ENCODE data around the gene GPER1. TPM values are rescaled to one million over a fixed set of nuclear protein-coding genes. Genes with fewer than 3 reads are reported as not detected.

GPER1 gene
- total RNA-seq, 1 donor from 2014 or later: 2.8 TPM

DNA sequence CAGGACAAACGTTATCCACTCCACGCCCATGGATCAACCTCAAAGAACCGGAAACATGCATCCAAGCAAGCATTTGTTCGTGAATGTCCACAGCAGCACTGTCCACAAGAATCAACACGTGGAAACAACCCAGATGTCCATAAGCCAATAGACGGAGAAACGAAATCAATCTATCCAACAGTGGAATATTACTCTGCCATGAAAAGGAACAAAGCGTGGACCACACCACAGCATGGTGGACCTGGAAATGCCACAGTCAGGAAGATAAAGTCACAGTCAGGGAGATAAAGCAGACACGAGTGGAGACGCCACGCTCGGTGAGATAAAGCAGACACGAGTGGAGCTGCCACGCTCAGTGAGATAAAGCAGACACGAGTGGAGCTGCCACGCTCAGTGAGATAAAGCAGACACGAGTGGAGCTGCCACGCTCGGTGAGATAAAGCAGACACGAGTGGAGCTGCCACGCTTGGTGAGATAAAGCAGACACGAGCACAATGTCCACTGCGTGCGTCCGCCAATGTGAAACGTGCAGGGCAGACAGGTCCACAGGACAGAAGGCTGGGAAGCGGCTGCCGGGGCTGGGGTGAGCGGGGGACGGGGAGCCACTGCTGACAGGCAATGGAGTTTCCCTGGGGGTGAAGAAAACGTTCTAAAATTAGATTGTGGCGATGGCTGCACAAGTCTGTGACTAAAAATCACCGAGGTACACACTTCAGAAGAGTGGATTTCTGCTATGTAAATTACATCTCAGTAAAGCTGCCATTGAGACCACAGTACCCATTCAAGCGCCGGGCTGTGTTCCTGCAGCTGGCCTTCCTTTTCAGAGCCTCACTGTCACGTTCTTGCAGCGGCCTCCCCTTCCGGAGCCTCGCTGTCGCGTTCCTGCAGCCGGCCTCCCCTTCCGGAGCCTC lies 10.6 kb downstream of the GPER1 start:
- intact Hi-C loops (cut with micrococcal nuclease): no loop called here
- ATAC-seq (no peak), DNase-seq (no peak)

DNA sequence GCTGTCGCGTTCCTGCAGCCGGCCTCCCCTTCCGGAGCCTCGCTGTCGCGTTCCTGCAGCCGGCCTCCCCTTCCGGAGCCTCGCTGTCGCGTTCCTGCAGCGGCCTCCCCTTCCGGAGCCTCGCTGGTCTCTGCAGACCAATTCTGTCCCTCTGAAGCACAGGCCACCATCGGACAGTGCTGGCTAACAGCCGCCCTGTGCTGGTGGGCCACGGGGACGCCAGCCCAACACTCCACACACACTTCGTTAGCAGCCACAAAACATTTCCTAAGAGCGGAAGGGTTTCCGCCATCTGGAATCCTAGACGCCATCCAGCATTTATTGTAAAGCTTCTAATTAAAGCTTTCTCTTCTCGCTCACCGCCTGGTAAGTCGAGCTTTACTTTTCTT lies 11.2 kb downstream of the GPER1 start:
- intact Hi-C loops (cut with micrococcal nuclease): no loop called here
- no peak for ATAC-seq
- no peak for DNase-seq

DNA sequence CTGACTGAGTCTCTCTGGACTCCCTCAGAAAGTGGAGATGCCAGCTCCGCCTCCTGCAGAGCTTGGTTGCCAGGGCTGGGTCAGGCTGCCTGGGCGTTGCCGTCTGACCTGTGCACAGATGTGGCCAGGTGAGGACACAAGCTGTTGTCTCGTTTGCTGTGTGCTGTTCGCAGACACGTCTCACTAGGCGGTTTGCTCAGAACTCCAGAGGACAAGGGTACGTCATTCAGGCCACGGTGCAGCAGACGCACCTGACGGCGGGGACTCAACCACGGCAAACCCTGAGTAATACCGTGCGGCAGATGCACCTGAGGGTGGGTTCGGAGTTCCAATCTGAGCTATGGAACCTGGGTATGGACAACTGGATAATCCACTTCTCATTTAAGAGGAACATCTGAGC lies 11.7 kb downstream of the GPER1 start:
- no peak for DNase-seq
- intact Hi-C loops (cut with micrococcal nuclease): no loop called here
- no peak for ATAC-seq

DNA sequence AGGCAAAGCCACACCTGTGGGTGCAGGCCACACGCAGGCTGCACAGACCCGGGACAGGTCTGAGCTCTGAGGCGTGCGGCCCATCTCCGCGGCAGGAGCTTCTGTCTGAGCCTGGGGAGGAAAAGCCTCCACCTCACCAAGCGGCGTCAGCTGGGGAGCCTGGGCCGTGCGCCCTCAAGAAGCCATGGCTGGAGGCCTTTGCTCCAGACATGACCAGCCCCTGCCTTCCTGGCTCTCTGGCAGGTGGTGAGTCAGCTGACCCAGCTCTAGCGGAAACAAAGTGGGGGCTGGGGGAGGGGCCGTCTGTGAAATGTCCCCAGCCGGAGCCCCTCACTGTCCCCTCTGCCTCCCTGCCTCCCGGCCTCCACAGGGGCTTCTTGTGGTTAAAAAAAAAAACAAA lies 12.5 kb downstream of the GPER1 start:
- DNase-seq: no peak
- intact Hi-C loops (cut with micrococcal nuclease): no loop called here
- ATAC-seq: no peak

DNA sequence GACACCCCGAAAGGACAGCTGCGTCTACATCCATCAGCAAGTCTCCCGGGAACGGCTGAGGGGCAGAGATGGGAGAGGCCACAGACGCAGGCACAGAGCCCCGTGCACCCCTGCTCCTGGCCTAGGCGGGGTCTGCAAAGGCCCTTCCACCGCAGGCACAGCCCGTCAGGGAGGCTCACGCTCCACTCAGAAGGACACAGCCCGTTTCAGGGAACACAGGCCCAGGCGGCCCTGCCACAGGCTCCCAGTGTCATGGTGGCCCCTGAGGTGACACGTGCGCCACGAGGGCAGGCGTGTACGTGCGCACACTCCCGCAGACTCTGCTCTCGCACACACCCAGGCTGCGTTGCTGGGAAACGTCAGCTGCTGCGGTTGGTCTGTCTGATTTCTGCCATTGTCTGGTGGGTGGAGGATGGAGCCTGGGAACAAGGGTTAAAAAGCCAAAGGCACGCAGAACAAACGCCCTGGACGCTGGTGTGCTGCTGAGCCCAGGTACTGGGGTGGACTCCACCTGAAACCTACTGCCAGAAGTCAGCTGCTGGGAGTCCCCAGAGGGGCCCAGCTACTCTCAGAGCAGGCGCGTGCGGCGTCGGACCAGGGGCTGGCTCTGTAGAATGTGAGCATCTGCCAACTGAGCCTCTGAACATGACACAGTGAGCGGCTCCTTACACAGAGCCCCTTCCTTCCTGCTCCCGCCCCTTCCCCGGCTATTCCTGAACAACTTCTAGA lies 13.1 kb downstream of the GPER1 start:
- DNase-seq (no peak), ATAC-seq (no peak)
- intact Hi-C loops (cut with micrococcal nuclease): no loop called here

DNA sequence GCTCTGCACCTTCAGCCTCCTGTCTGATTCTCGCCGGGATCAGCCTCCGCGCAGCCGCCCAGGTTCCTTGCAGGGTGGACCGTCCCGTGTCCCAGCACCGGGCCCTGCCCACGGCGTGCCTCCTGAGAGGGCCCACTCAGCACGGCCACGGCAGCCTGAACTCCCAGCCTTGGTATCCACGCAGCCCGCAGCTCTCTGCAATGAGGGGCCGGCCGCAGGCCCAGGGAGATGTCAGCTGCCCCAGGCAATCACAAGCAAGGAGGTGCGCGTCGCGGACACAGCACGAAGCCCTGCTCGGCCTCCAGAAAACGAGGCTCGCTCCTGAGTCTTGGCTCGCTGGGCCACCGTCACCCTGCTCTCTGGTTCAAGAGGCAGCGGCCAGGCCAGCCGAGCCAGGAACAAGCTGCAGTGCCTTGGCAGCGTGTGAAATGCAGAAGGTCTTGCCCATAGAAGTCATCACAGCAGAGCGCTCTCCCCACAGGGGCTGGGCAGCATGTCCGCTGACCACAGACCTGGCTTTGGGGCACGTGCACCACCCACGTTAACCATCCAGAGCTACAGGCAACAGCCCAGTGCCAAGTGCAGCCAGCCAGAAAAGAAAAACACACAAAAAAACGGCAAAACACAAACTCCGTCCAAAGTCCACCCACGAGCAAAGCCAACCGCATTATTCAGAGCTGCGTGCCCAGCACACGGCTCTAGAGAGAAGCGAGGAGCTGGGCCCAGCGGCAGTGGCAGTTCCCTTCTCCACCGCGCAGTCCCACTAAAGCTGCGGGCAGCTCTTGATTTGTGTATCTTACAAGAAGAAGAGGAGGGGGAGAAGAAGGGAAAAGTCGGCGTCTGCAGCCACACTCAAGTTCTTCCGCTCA lies 13.9 kb downstream of the GPER1 start:
- ATAC-seq (no peak), DNase-seq (no peak)

DNA sequence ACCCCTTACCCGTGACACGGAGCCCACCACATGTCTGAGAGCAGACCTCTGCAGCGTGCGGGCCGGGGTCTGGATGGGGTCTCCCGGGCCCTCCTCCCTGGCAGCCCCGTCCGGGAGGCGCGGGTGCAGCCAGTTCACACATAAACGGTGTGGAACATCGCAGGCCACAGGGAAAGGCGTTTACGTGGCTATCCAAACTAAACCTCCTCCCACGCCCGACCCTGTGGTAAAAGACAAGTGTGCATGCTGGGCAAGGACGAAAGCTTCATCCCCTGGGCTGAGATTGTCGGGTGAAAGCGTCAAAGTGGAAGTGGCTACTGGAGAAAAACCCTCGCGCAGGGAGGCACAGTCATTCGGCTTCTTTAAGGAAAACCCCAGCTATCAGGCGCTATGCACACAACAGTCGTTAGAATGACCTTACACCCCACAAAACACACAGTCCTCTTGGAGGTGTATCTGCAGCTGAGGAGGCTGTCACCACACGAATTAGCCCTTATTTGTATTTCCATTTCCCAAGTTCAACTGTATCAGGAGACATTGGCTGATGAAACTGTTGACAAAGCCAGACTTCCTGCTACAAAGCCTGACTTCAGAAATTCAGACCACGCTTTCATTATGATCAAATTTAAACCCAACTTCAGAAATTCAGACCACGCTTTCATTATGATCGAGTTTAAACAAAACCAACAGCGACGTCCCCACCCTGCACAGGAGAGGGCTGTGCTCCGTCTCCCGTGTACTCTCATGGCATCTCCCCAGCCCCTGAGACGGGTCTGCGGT lies 15.3 kb downstream of the GPER1 start:
- intact Hi-C loops (cut with micrococcal nuclease): no loop called here
- no peak for DNase-seq
- ATAC-seq: no peak

More for the DNA sequence above, 13.9 kb downstream of the GPER1 start:
- intact Hi-C loops (cut with micrococcal nuclease): no loop called here

DNA sequence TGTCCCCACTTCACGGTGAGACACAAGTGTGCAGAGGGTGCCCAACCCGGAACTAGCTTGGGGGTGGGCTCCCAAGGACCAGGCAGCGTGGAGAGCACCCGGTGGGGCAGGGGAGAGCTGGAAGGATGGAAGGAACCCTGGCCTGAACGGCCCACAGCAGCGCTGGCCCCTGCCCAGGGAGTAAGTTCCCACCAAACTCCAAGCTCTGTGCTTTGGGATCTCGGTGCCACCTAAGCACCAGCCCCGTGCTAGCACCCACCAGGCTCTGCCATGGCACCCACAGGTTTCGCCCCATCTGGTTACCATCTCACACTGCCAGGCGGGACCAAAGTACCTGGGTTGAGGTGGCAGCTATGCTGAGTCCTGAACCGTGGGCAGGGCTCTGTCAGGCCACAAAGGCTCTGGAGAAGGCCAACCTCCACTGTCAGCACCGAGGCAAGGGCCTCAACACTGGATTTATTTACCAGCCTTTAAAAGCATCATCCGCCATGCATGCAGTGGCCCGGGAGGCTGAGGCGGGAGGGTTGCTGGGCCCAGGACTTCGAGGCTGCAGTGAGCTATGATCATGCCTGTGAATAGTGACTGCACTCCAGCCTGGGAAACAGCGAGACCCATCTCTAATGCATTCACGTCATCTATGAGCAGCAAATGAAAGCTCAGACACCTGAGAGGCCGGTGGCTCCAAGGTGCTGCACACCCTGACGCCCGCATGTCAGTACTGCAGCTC lies 16.0 kb downstream of the GPER1 start:
- DNase-seq: peak; percentile 15
- intact Hi-C loops (cut with micrococcal nuclease): no loop called here
- ATAC-seq: no peak

DNA sequence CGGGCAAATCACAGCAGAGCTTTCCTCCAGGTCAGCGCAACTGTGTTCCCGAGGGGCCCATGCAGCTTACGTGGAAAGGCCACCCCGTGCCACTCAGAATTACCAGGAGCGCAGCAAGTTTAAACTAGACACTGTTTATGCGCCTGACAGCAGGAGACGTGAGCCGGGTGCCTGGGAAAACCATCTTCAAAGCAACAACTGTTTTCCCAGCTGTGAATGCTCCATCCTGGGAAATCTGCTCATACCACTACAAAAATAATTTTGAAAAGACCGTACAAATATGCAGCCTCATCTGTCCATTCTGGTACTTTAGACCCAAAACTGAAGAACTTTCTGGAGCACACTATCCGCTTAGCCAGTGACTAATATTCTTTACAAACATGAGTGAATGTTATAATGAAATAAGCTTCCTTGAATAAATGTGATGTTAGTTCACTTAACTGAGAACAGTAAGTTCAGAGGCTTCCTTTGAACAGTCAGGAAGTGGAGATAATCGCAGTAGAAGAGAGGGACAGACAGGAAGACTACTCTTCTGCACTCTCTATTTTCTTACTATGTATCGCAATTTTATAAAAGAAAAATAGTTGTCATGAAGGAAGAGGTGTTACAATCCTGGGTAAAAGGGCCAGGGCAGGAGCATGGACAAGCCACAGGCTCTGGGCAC lies 16.7 kb downstream of the GPER1 start:
- intact Hi-C loops (cut with micrococcal nuclease): no loop called here
- ATAC-seq: peak; percentile 17
- peak; percentile 27 for DNase-seq

DNA sequence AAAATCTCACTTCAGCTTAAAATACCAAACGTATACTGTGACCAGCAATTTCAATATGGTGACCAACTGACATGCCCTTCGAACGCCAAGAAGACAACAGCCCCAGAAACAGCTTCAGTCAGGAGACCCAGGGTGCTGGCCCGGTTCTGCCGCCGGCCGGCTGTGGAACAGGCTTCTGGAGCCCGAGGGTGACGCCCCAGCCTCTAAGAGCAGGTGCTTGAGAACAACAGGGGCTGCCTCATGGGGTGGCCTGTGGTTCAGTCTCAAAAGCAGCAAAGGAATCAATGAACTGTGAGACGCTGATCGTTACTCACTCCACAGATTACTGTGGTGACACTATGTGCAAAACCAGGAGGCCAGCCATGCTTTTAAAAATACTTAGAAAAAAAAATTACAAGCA lies 17.3 kb downstream of the GPER1 start:
- intact Hi-C loops (cut with micrococcal nuclease): no loop called here
- DNase-seq (peak; percentile 13), ATAC-seq (no peak)

DNA sequence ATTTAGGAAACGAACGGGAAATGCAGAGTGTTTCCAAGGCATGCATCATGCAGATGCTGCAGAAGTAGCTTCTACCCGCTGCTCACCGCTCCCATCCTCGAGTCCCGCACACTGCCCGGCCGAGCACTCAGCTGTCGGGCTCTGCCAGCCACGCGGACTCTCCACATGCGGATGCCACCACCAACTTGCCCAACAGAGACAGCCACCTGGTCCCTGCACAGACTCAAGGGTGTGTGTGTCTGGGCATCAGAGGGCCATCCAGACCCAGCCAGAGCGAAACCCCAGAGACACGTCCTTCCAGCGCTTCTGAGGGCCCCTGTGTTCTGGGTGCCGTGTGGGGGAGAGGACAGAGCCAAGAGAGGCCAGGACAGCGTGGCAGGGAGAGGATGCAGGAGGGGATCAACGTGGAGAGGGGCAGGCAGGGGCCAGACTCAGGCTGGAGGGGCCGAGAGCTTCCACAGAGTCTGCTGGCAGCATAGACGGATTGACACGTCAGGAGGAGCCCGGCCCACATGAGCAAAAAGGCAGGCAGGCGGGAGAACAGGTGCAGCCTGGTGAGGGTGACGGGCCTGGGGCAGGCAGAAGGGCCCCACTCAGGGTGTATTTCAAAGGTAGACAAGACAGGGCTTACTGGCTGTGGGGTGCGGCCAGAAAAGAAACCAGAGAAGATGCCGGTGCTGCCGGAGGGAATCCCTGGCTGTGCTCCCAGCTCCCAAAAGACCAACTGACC lies 18.3 kb downstream of the GPER1 start:
- intact Hi-C loops (cut with micrococcal nuclease): no loop called here
- DNase-seq: peak; percentile 21
- ATAC-seq: no peak

DNA sequence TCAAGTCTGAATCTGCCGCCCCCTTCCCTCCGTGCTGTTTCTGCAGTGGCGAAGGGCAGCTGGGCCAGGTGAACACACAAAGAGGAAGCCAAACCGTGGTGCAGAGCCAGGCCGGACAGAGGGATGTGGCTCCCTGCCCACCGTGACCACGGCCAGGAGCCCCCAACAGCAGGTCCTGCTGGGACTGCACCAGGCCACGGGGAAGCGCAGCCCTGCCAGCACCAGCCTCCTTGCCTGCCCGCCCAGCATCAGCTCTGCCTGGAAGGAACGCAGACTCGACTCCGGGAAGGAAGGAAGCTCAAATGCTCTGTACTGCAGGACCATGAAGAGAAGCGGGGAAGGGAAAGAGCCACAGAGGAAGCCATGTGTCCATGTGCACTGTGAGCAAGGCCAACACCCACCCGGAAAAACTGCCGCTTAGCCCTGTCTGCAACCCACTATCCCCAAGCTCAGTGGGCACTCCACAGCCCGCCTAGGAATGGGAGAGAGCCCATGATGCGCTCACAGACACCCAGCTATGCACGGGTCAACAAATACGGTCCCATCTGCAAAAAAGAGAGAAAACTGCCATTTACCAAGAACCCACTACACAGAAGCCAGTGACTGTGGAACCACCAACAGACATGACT lies 19.0 kb downstream of the GPER1 start:
- intact Hi-C loops (cut with micrococcal nuclease): no loop called here
- no peak for ATAC-seq
- DNase-seq: peak; percentile 21

DNA sequence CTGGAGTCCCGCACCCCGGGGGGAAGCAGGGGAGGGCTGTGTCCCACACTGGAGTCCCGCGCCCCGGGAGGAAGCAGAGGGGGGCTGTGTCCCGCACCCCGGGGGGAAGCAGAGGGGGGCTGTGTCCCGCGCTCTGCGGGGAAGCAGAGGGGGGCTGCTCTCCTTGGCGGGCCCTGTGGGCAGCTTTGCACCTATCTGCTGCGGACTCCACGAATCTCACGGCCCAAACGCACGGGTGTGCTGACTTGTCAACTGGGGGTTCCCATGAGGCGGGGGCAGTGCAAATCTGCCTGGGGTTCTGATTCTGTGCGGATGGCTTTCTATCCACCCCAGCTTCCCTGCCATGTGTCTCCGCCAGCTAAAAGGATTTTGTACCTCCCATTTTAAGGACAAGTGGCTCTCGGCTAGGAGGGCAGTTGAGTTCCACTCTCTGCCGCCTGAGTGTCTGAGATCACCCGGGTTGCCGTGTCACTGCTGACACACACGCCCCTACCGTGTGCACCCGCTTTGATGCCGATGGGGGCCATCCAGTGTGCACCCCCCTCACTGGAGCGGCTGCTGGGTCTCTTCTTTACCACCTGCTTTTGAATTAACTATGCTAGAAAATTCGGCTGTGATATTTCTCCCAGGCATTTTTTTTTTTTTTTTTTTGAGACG lies 20.5 kb downstream of the GPER1 start:
- DNase-seq (peak; percentile 24), ATAC-seq (no peak)
- intact Hi-C loops (cut with micrococcal nuclease): no loop called here

DNA sequence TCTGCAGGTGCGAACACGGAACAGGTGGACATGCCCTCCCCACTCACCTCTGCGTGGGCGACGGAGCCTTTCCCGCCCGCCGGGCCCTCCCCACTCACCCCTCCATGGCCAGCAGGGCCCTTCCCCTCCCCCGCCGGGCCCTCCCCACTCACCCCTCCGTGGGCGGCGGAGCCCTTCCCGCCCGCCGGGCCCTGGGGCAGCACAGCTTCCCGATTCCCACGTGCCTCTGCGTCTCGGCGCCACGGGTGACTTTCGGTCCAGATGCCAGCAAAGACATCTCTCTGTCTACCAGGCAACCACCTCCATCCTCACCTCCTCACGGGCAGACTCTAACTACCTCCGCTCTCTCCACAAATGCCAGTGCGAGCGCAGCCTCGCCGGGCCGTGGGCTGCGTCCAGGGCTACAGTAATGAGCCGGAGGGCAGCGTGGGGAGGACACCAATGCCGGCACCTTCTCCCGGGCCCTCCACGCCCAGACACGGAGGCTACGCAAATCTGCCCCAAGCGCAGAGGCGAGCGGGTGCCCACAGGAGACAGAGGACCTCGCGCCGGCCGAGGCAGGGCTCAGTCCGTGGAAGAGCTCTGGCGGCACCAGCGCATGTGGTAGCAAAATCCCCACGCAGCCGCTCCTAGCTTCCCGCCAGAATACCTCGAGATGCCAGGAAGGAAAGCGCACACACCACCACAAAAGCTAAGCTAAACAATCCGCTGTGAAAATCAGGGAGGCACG lies 21.8 kb downstream of the GPER1 start:
- DNase-seq (peak; percentile 19), ATAC-seq (no peak)
- intact Hi-C loops (cut with micrococcal nuclease): no loop called here

DNA sequence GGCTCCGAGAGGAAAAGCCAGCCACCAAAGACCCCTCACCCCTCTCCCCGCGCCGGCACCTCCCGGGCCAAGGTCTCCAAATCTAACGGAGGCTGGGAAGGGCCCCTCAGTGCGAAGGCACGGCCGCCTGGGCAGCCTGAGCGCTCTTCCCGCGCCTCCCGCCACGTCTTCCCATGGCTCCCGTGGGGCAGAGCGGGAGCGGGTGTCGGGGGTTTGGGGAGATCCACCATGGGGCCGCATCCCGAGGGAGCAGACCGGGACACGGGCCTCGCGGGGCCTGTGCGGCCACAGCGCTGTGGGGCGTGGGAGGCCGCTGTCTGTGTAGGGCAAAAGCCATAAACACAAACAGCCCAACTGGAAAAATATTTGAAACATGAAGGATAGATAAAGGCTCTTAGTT lies 22.4 kb downstream of the GPER1 start:
- ATAC-seq (peak; percentile 54), DNase-seq (peak; percentile 50)
- intact Hi-C loops (cut with micrococcal nuclease): no loop called here

DNA sequence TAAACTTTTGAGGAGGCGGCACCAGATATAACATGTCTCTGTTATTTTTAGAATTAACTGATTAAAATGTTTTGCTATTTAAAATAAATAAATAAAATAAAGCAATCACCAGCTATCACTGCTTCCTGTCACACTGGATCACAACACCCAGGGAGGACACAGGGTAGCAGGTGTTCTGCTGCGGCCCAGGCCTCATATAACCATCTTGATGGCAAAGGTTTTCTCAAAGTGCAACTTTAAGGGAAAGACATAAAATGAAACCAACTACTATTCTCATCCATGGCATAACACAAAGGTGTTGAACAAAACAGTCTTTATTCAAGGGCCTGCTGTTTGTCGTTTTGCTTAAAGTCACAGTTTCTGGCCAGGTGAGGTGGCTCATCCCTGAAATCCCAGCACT lies 23.2 kb downstream of the GPER1 start:
- DNase-seq: no peak
- ATAC-seq: no peak
- intact Hi-C loops (cut with micrococcal nuclease): no loop called here

All from left ventricle myocardium superior (tissue), 1 donor.